NCI-H524 treated with DMSO at 0.1 percent for 48 hours (cell line): ENCODE results near the gene CYS1.

Source experiments
- DNase-seq: peaks from one replicate; lab custom pipeline; 2025; lab: John Stamatoyannopoulos, UW

Gene CYS1

GRCh38 chr2:10047616-10048500, 32.4 kb downstream of the CYS1 start:
- DNase-seq = no peak

- no peak for DNase-seq
Measured at GRCh38 chr2:10046931-10047330, 33.3 kb downstream of the CYS1 start.

DNA sequence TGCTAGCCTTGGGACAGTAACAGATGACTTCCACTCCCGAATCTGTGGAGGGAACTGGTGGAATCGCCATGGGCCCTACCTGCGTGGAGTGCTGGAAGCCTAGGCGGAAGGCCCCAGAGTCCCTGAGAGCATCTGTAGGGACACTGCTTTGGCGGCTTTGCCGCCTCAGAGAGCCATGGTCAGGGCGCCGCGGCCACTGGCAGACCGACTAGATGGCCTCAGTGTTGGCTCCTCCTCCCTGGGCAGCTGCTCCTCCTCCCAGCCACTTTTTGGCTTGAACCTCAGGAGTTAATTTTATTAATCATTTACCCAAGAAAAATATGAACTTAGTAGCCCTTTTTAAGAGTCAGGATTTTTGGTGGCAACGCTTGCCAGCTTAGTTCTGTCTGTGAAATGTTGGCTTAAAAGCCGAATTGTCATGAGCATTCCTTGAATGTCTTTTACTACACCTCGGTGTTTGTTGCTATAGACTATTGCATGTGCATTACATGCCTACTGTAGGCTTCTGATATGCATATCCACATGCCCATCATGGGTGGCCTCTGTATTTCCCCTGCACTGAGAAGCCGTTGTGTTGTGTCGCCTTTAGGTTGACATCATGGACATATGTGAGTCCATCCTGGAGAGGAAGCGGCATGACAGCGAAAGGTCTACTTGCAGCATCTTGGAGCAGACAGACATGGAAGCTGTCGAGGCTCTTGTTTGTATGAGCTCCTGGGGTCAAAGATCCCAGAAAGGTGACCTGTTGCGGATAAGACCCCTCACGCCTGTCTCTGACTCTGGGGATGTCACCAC, 34.5 kb downstream of the CYS1 start:
- DNase-seq = no peak

- DNase-seq = no peak
Measured at GRCh38 chr2:10043906-10044601, 36.2 kb downstream of the CYS1 start.

- DNase-seq = no peak
Measured at GRCh38 chr2:10043256-10043905, 36.8 kb downstream of the CYS1 start, which contains the start of gene KLF11. TSS of gene KLF11 (plus strand) at chr2:10043550. CDS start at chr2:10043717, 167 bp downstream.

DNA sequence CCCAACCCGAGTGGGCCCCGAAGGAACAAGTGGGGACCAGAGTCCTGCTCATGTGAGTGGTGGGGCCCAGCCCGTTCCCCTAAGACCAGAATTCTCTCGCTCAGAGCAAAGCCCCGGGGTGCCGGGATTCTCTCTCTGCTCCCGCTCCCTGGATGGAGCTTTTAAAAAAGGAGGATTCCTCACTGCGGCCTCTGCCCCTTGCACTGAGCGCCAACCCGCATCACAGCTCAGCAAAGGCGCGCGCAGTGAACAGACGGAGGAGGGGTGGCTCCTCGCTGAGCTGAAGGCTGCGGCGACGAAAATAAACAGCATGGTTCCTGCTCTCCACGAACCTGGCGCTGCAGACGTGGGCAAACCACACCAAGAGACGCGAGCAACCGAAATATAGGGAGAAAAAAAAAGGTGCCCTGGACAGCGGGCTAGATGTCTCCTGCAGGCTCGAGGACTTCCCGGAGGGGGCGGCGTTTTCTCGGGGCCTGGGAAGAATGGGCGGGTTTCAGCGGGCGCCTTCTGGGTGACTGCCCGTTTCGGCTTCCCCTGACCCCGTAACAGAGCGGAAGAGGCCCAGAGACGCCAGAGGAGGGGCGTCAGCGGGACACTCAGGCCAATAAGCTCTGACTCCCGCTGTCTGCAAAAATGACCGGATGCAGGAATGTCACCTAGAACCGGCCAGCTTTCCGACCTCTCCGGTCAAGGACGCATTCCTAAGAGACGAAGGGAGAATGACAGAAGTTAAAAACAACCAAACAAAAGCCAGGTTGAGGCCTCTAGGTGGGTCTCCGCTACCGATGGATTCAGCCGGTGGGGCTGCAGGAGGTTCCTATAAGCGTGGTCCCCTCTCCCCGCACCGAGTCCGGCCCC, 37.7 kb downstream of the CYS1 start:
- DNase-seq = no peak

- no peak for DNase-seq
Measured at GRCh38 chr2:10041711-10042110, 38.5 kb downstream of the CYS1 start.

- DNase-seq = no peak
Measured at GRCh38 chr2:10039658-10040410, 40.4 kb downstream of the CYS1 start.

- no peak for DNase-seq
Measured at GRCh38 chr2:10038716-10039115, 41.5 kb downstream of the CYS1 start.

- DNase-seq = no peak
Measured at GRCh38 chr2:10038123-10038522, 42.1 kb downstream of the CYS1 start.

GRCh38 chr2:10036095-10036884, 43.9 kb downstream of the CYS1 start:
- no peak for DNase-seq

DNA sequence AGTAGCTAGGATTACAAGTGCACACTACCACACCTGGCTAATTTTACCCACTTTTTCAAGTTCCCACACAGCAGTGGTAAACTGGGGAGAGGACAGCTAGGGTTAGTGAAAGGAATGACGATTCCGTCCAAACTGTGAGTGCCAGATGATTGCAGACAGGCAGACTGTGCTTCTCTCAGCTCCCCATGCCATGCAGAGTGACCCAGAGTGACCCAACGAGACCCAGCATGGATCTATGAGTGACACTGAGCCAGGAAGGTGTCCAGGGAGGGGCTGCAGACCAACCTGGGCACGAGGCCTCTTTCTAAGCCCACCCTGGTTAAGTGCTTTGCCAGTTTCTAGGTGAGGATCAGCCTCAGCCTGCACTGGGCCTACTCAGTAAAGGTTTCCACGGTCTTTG, 44.6 kb downstream of the CYS1 start:
- DNase-seq = no peak

- no peak for DNase-seq
Measured at GRCh38 chr2:10035053-10035422, 45.2 kb downstream of the CYS1 start.

GRCh38 chr2:10034333-10035052, 45.7 kb downstream of the CYS1 start:
- DNase-seq = no peak

GRCh38 chr2:10033251-10034006, 46.8 kb downstream of the CYS1 start:
- no peak for DNase-seq

GRCh38 chr2:10032746-10033105, 47.5 kb downstream of the CYS1 start:
- no peak for DNase-seq

DNA sequence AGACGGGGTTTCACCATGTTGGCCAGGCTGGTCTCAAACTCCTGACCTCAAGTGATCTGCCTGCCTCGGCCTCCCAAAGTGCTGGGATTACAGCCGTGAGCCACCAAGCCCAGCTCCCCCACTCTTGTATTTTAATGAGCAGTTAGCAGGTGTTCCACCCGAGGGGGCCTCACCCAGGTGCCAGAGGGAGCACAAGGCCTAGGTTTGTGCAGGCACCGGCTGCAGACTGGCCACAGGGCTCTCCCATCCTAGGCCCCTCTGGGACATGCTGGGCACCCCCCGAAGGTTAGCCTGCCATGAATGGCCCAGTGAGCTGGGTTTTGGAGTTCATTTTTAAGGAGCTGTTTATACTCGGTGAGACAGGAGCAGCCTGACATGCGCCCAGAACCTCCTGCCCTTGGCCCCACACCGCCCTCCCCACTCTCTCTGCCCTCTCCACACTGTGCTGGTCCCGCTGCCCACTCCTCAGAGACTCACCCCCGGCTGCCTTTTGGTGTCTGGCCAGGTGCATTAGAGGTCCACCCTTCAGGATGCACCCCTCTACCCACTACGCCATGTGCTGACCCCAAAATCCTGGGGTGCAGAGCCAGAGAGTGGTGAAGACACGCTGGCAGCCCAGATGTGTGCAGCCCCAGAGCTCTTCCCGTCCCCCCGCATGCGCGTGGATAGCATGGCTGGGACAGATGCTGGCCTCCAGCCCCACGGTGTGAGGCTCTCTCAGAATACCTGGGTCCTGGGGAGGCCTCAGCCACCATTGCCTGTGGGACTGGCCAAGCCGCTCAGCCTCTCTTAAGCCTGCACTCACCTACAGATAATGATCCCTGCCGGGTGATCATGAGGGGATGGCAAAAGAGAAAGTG, 48.1 kb downstream of the CYS1 start:
- no peak for DNase-seq
